CD4-positive, alpha-beta T cell treated with Interleukin-2 at 100 ng/mL for 4 hours (primary cell): ENCODE results near the gene ARF3.
A peak's percentile ranks its signal among the peaks of the same experiment; 100 is the strongest.

Experiments used
- DNase-seq: peaks from one replicate; pipeline ENCODE4 v3.0.0-alpha.2; 2020; ENCODE audit warnings: low spot score

ARF3 gene

DNA sequence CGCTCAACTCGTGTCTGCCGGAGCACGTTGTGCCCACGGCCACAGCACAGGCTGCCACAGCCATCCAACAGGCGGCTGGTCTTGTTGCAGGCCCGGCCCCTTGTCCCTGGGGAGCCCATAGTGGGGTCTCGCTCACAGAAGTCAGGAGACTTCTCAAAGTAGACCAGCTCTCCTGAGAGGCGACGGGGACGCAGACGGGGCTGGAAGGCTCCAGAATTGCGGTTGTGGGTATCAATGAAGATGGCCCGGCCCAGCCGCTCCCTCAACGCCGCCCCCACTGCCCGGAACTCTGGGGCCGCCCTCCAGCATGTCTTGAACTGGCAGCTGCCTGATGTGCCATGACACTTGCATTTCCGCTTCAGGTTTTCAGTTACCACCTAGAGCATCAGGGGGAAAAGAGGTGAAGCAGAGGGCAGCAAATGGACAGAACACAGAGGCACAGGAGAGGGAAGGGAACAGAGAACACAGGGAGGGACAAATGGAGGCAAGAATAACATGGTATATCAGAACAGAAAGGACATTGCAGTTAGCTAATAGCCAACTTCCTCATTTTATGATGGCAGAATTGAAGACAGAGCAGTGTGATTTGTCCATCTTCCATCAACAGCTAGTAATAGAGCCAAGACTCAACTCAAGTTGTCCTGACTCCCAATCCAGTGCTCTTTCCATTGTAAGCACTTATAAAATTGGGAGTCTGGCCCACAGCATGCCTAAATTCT lies 9.0 kb upstream of the ARF3 start:
- DNase-seq: no peak

DNA sequence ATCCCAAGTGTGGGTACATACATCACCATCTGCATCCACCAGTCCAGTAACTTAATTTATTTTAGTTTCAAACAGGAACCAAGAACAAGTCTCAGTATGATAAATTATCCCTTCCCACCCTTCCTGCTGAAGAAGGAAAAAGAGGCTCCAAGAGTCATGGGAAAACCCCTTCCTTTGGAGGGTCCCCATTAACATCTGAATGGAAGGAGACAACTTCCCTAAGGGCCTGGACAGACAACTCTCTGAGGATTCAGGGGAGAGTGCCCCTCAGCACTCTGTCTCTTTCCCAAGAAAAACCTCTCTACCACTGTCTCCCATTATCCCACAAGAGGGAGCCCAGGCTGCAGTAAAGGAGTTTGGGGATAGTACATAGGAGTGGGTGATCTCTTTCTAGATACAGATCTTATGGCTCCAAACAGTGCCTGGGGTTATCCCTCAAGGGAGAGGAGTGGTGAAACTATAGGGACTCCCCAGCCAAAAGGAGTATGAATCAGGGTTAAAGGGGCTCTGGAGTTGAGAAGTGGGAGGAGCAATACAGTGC lies 8.1 kb upstream of the ARF3 start:
- DNase-seq: no peak

DNA sequence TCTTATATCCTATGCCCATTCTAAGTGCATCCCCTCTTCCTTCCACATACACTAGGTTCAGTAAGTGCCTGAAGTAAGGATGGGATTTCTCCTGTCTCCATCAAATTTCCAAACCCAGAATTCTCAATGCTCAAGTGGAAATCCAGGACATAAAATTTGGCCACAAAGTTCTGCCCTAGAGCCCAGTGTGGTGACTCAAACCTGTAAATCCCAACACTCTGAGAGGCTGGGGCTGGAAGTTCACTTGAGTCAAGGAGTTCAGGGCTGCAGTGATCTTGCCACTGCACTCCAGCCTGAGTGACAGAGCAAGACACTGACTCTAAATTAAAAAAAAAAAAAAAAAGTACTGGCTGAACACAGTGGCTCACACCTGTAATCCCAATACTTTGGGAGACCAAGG lies 4.5 kb upstream of the ARF3 start:
- DNase-seq: no peak

DNA sequence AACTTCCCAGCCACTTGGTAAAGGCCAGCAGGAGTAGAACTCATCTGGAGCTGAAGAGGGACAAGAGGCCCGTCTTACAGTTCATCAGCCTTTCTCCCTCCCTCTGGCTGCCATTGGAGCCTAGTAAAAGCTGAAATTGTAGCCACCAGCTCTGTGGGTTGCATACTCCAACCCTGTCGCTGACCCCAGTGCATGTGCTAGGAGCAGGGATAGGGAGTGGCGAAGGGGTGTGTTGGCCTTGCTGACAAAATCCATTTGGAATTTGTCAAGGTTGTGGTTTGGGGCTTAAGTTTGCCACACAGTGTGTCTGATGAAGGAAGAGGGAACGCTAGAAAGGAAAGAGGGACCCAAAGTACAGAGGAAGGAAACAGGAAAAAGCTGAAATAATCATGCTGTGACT lies 4.0 kb upstream of the ARF3 start:
- DNase-seq: no peak

DNA sequence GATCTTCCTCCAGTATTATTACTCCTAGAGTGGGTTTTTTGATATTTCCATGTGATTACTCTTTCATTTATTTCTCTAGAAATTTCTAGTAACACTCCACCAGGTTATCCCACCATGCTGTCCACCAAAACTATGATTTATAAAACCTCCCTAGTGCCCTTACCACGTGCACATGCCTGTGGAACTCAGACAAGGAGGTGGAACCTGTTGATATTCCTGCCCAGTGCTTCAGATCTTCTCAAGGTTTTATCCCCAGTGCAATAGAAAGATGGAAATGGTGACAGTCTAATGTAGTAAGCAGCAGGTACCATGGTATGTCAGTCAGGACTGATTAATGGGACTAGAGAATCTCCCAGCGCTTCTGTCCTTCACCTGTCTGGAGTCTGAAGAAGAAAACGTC lies 3.5 kb upstream of the ARF3 start:
- no peak for DNase-seq

DNA sequence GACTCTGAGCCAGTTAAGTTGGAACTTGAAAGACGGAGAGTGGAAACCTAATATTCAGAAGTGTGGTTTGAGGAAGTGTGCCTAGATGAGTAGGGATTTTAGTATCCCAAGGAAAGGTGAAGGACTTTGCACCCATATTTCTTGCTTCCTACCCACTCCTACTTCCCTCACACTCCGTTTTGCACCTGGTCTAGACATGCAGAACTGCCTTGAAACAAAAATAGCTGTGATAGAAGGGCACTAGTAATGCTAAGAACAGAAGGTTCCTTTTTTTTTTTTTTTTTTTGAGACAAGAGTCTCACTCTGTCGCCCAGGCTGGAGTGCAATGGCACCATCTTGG lies 732 bp upstream of the ARF3 start:
- no peak for DNase-seq

DNA sequence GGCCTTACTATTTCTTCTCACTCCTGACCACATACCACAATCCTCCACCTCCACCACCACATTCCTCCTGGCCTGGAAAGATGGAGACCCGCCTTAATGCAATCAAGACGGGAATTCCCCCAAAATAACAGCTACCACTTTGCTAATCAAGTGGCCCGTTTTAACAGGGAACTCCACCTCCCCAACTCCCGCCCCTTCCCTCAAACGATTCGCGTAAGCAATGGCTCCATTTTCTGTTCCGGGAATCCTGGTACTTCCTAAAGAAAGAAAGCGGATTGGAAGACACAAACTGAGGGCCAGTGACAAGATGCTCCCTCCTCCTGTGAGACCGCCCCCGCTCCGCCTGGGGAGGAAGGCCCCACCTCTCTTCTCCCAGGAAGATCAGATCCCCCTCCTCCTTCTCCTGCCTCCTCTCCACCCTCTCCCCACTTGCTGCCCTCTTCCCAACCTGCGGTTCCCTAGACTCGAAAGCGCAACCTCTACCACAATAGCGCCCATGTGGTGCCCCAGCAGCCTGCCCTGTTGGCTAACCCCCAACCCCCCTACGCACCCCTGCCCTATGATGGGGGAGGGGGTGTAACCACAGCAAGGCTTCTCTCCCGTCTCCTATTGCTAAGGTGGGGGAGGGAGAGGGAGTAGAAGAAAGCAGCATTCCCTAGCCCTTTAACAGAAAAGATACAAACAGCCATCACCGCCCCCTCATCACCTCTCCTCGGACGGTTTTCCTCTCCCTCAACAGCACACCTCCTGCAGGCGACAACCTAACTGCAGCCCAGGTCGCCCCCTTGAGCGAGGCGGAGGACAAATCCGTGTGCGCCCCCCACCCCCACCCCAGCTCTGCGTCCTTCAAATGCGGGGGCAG lies 777 bp downstream of the ARF3 start:
- no peak for DNase-seq

DNA sequence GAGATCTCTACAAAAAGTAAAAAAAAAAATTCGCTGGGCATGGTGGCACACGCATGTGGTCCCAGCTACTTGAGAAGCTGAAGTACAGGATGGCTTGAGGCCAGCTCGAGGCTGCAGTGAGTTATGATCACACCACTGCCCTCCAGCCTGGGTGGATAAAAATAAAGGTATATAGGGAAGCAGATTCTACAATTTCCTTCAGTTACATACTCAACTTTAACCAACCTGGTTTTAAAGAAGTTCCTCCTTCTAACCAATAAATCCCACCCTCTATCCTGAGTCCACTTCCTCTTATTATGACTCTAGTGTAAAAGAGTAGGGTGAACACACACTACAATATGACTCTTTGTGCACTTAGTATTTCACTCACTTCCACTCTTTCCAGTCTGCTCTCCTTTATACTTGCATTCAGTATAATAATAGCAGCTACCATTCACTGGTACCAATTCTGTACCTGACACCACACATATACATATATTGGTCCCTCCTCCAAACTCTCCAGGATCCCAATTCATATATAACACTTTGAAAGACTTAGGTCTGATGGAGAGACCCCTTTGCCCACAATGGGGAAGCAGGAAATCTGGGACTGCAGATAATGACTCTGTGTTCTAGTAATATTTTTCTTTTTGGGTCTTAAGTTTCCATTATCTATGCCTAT lies 2.3 kb downstream of the ARF3 start:
- no peak for DNase-seq

DNA sequence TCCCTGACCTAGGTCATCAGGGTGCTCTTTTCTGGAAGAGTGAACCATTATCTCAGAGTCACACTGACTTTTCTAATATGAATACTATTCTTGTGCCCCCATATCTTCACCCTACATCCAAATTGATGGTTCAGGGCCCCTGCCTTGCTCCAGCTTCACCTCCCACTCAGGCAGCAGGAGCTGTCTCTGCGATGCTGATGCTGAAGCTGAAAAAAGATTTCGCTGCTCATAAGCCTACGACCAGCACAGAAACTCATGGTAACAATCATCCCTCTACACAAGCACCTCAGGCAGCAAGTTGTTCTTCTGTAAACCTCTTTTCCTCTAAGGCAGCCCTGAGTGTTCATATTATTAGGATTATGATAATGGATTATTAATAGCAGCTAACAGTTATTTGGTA lies 3.2 kb downstream of the ARF3 start:
- no peak for DNase-seq

DNA sequence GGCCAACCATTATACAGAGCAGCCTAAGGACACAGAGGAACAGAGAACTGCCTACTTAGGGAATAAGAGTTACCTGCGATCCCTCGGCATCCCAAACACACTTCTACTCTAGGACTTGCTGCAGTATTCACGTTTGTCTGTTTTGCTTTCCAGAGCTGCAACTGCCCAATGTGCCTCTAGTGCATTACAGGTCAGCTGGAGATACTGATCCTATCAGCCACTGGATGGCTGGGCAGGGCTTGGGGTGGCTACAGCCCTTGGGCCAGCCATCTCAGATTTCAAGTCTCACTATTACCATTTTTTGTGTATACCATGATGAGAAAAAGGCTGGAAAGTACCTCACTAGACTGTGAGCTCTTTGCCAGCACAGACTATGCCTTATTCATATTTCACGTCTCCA lies 4.6 kb downstream of the ARF3 start:
- DNase-seq: no peak

DNA sequence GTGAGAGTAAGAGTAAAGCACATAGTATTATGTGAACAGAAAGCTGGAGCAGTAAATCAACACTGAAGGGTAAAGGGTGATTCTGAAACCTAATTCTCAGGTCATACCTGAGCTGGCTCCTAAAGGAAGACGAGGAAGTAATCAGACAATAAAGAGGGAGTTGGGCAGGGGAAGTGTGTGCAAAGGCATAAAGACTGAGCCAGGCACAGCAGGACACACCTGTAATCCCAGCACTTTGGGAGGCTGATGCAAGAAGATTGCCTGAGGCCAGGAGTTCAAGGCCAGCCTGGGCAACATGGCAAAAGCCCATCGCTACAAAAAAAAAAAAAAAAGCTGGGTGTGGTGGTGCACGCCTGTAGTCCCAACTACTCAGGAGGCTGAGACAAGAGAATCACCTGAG lies 9.6 kb downstream of the ARF3 start:
- DNase-seq: no peak

DNA sequence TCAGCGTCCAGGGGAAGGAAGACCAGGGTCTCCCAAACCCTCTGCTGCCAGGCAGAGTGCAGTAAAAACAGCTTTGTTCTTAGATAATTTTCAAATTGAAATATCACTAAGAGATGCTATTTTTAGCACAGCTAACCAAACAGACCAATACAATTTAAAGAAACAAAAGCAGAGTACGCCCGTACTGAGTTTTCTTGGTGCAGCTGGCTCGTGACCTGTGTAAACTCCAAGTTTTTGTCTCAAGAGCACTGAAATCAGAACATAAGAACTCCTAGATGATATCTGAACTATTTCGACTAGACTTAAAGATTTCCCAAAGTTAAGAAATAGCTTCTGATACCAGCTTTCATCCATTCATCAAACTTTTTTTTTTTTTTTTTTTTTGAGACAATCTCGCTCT lies 10.3 kb downstream of the ARF3 start:
- no peak for DNase-seq

DNA sequence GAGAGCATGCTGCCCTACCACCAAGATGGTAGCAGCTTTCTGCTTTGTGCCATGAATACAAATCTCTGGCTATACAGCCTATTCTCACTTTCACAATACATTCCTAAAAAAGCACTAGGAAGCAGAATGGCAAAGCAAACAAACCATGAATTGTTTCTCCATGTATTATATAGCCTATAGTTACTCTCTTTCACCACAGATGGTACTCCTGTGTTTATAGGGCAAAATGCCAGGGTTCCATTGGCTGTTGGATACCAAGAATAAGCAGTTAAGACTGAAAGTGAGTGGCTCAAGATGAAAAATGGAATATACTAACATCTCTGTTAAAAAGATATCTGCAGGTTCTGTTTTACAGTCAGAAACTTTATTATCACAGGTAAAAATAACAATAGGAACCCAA lies 11.1 kb downstream of the ARF3 start:
- DNase-seq: no peak

DNA sequence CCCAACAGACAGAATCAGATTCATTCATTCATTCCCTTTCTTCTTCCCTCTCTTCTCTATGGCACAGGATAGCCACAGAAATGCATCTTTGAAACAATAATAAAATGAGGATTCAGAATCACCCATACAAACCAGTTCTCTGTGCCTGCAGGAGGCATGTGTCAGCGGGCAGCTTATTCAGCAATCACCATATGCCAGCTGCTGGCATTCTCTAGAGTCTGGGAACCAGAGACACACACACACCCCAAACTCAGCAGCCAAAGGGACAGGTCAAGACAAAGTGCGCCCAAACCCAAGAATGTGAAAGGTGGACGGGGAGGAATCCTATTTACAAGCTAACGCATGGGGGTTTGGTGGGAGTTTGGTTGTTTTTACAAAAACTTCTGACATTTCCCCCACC lies 14.1 kb downstream of the ARF3 start:
- DNase-seq: no peak

DNA sequence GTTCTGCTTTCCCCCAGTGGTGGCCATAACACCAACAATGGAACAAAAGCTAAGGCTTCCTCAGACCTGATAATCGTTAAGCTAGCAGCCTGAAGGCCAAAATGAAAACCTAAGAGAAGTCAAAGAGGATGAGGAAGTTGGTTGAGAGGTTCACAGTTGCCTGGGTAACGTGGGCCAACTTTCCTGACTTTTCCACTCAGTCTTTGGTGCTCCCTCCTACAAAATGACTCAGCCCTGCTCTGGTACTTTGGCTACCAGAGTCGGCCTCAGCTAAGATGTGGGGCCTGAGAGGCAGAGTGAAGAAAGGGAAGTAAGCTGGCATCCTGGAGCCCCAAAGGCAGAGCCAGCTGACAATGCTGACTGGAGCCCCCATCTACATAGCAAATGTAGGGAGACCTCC lies 17.1 kb downstream of the ARF3 start:
- no peak for DNase-seq

DNA sequence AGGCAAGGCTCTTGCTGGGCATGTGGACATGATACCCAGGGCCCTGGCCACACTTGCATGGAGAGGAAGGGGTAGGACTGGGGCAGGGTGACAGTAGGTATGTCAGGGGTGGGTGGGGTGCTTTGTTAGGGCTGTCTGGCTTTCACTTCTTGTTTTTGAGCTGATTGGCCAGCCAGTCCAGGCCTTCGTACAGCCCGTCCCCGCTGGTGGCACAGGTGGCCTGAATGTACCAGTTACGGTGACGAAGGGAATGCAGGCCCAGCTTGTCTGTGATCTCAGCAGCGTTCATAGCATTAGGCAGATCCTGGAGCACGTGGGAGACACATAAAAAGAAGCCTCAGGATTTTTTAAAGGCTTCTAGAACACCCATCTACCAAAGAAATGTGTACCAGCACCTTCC lies 18.5 kb downstream of the ARF3 start:
- DNase-seq: no peak

DNA sequence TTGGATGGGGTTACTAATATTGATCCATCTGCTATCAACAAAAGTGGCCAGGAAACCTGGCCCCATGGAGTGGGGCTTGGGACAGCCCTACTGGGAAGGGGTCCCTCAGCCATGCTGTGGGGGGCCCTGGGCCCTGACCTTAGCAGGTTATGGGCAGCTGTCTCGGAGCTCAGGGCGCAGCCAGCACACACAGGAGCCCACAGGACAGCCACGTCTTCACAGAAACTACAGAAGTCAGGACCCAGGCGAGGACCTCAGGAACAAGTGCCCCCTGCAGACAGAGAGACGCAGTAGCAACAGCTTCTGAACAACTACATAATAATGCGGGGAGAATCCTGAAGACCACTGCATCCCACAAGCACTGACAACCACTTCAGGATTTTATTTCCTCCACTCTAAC lies 20.1 kb downstream of the ARF3 start:
- DNase-seq: no peak

DNA sequence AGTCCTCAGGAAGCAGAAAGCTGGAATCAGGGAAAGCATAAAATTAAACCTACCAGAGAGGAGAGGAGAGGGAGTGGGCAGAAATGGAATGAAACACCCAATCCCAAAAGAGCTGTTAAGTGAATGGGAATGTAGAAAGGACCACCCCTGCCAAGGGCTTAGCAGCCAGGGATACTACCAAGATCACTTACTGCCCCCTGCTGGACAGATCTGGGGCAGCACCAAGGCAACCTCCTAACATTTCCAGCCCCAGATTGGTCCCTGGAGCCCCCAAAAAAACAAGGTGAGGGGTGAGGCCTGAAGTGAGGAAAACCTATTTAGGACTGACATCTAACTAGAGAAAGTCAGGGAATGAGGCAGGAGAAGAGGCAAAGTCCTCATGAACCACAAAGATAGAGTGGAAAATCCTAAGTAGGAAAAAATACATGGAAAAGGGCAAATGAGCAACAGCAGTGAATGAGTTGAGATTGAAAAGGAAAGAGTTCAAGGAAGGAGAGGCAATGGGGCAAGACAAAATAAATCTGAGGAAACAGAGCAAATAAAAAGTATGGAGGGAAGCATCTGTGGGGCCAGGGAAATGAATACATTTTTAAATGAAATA lies 20.8 kb downstream of the ARF3 start:
- DNase-seq: peak; percentile 81

DNA sequence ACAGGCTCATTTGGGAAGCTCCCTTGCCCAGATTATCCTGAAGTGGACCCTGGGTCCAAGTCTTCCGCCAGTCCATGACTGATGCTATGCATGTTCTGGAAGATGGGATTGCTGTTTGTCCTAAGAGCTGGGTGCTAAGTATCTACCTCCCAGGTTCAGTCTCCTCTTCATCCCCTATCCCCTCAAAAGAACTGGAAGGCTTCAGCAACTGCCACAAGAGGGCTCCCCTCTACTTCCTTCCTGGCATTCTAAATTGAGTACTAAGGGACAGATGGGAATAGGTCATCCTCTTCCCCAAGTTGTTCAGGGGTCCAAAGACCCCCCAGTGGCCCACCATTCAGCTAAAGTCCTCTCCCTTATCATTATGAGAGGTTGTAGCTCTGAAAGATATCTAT lies 23.0 kb downstream of the ARF3 start:
- peak; percentile 25 for DNase-seq

DNA sequence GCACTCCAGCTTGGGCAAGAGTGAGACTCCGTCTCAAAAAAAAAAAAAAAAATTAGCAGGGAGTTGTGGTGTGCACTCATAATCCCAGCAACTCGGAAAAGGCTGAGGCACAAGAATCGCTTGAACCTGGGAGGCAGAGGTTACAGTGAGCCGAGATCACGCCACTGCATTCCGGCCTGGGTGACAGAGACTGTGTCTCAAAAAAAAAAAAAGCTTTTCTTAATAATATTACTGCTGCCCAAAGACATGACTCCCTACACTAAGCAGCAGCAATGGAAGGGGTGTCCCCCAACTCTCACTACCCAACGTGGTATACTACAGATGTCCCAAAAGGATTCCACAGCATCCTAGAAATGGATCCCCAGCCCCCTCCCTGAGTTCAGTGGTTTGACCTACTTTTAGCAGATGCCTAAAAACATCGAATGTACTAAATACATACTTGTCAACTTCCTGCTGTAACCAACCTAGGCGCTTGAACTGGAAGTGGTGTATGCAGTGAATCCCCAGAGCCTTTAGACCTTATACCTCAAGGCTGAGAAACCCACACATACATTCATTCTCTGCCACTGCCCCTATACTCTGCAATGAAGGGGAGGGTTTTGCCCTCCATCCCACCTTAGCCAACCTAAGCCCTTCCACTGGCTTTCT lies 23.5 kb downstream of the ARF3 start:
- peak; percentile 58 for DNase-seq

DNA sequence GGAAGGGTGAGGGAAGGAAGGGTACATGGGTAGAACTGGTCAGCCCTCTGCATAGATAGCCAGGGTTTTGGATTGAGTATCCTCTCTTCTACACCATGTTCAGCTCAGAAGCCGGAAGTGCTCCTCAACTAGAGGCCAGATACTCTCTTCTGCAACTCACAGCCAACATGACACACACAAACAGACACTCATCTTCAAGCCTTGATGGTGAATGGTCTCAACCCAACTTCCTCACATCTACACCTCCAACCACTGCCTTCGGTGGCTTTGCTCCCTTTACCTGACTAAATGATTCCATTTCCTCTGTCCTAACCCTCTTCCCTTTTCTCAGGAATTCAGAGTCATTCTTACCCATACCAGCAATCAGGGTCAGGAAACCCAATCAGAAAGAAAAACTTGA lies 24.4 kb downstream of the ARF3 start:
- DNase-seq: peak; percentile 38

DNA sequence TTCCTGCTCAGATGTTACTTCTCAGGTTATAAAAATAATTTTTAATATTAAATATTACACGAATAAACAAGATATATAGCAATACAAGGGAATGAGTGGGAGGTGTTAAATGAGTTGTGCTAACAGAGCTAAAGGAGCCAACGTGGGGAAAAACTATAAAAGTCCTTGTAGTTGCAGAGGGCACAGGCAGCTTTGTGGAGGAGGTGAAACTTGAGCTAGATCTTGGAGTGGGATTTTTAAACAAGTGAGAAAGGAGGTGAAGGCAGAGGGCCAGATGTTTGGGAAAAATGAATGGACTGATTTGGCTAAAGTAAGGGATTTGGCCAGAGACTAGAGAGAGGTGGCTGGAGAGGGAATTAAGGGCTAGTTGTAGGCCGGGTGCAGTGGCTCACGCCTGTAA lies 26.8 kb downstream of the ARF3 start:
- DNase-seq: no peak
